Thymus (tissue), 14 donors: Measurements from ENCODE around the gene COG1. TPM values are rescaled to one million over a fixed set of nuclear protein-coding genes. Genes with fewer than 3 reads are reported as not detected.
A peak's percentile ranks its signal among the peaks of the same experiment; 100 is the strongest.
"Not testable (repeated sequence)": the region's sequence is repeated elsewhere in the genome, so short reads cannot be mapped to it uniquely, and the experiment has no call there.

Experiments used
- DNase-seq, 9 donors: peaks; one replicate each; pipeline ENCODE4 v3.0.0-alpha.2; 2013; ENCODE audit warnings: low spot score in 9 of 9, low read depth in 6 of 9, missing footprints in 1 of 9
- H3K27ac ChIP-seq, 2 donors: one replicate each; pipeline ENCODE4 v1.5.1; 2013; ENCODE audit warnings: control low read depth in 1 of 2, low read depth in 1 of 2, low read length in 1 of 2, mild to moderate bottlenecking in 1 of 2, moderate library complexity in 1 of 2
- H3K27me3 ChIP-seq, 2 donors: one replicate each; pipeline ENCODE4 v1.5.1; 2013; ENCODE audit warnings: low read length in 1 of 2; ENCODE audit not compliant: control insufficient read depth in 2 of 2, insufficient read depth in 1 of 2
- H3K36me3 ChIP-seq, 2 donors: one replicate each; pipeline ENCODE4 v1.5.1; 2013; ENCODE audit warnings: low read length in 1 of 2, mild to moderate bottlenecking in 1 of 2, moderate library complexity in 1 of 2; ENCODE audit not compliant: control insufficient read depth in 2 of 2, insufficient read depth in 2 of 2
- H3K4me1 ChIP-seq, 2 donors: one replicate each; pipeline ENCODE4 v1.5.1; 2013; ENCODE audit warnings: low read length in 2 of 2; ENCODE audit not compliant: control insufficient read depth in 2 of 2, insufficient read depth in 2 of 2
- H3K4me3 ChIP-seq, 2 donors: one replicate each; pipeline ENCODE4 v1.5.1; 2013; ENCODE audit warnings: low read length in 2 of 2, control low read depth in 1 of 2, mild to moderate bottlenecking in 1 of 2
- H3K9me3 ChIP-seq, 2 donors: one replicate each; pipeline ENCODE4 v1.5.1; 2013; ENCODE audit warnings: low read length in 1 of 2, mild to moderate bottlenecking in 1 of 2; ENCODE audit not compliant: control insufficient read depth in 2 of 2, insufficient read depth in 1 of 2
- WGBS: extraction: QIAGEN DNeasy Blood & Tissue Kit; methylation state at CpG from one replicate; pipeline ENCODE4 v1.1.7; 2013; 5-methylcytosine and 5-hydroxymethylcytosine counted together
- long read RNA-seq, 10 donors: transcript quantifications; one replicate each; lab custom pipeline, GENCODE V29; 2026
- polyA plus RNA-seq: library from polyadenylated mRNA; stranded (reverse); fragments of 200-250 nt; gene quantifications from one replicate; pipeline ENCODE4 v1.2.3, GENCODE V29; 2013
- total RNA-seq: library from RNA; stranded (reverse); fragments of 120-200 nt; gene quantifications from one replicate; pipeline ENCODE4 v1.2.4, GENCODE V29; 2013
- donor health status: healthy.

COG1 gene, protein sequence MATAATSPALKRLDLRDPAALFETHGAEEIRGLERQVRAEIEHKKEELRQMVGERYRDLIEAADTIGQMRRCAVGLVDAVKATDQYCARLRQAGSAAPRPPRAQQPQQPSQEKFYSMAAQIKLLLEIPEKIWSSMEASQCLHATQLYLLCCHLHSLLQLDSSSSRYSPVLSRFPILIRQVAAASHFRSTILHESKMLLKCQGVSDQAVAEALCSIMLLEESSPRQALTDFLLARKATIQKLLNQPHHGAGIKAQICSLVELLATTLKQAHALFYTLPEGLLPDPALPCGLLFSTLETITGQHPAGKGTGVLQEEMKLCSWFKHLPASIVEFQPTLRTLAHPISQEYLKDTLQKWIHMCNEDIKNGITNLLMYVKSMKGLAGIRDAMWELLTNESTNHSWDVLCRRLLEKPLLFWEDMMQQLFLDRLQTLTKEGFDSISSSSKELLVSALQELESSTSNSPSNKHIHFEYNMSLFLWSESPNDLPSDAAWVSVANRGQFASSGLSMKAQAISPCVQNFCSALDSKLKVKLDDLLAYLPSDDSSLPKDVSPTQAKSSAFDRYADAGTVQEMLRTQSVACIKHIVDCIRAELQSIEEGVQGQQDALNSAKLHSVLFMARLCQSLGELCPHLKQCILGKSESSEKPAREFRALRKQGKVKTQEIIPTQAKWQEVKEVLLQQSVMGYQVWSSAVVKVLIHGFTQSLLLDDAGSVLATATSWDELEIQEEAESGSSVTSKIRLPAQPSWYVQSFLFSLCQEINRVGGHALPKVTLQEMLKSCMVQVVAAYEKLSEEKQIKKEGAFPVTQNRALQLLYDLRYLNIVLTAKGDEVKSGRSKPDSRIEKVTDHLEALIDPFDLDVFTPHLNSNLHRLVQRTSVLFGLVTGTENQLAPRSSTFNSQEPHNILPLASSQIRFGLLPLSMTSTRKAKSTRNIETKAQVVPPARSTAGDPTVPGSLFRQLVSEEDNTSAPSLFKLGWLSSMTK
- total RNA-seq (14.3 TPM), polyA plus RNA-seq (15.7 TPM)
- long read RNA-seq, donor 1, result 0 reads
- long read RNA-seq, donor 2, result 0 reads
- long read RNA-seq, donor 3, partial matches to known transcripts, result 0 of 4 reads
- long read RNA-seq, donor 3, other reads (novel, unspliced or antisense), result 0 of 4 reads
- long read RNA-seq, donor 4, result 0 reads
- long read RNA-seq, donor 5, full-length matches to known transcripts, result 6 of 6 reads
- long read RNA-seq, donor 5, partial matches to known transcripts, result 0 of 6 reads
- long read RNA-seq, donor 5, other reads (novel, unspliced or antisense), result 0 of 6 reads
- long read RNA-seq, donor 6, transcript COG1-201 (14 exons, 3,079 nt), result major isoform, 5 of 6 reads
- long read RNA-seq, donor 6, partial matches to known transcripts, result 0 of 6 reads
- long read RNA-seq, donor 6, other reads (novel, unspliced or antisense), result 0 of 6 reads
- long read RNA-seq, donor 7, partial matches to known transcripts, result 0 of 41 reads
- long read RNA-seq, donor 7, other reads (novel, unspliced or antisense), result 39 of 41 reads
- long read RNA-seq, donor 8, partial matches to known transcripts, result 0 of 3 reads
- long read RNA-seq, donor 8, other reads (novel, unspliced or antisense), result 0 of 3 reads
- long read RNA-seq, donor 9, partial matches to known transcripts, result 0 of 2 reads
- long read RNA-seq, donor 9, other reads (novel, unspliced or antisense), result 0 of 2 reads
- long read RNA-seq, donor 10, result 0 reads

DNA sequence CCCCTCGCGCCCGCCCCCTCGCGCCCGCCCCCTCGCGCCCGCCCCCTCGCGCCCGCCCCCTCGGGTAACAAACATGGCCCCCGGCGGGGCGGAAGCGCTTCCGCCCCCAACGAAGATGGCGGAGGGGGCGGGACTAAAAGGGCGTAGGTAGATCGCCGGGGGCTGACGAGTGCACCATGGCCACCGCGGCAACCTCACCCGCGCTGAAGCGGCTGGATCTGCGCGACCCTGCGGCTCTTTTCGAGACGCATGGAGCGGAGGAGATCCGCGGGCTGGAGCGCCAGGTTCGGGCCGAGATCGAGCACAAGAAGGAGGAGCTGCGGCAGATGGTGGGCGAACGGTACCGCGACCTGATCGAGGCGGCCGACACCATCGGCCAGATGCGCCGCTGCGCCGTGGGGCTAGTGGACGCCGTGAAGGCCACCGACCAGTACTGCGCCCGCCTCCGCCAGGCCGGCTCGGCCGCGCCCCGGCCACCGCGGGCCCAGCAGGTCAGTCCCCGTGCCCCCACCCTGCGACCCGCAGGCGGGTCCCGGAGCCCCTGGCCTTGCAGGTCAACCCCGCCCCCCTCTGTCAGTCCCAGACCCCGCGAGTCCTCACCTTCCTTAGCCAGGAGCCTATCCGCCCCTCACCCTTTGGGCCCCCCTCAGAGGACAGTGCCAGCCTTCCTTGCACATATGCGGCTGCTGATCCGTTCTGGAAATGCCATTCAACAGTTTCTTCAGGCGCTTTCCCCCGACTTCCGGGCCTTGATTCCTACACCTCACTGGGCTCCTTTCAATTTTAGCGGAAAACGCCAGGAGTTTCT, at the start of gene COG1:
Gene COG1, plus strand, starts transcription at position 162 of the 808 bp plus-strand sequence. Its CDS starts 15 bp downstream, at position 177.
- under 1% methylated on average over 79 of the region's 84 CpGs for WGBS
- peaks cover 17 to 23% of the 10 kb centered on the region in 2 donors for H3K36me3 ChIP-seq
- peak in 8 of 9 donors; percentile 76 to 97 (median 88) for DNase-seq

DNA sequence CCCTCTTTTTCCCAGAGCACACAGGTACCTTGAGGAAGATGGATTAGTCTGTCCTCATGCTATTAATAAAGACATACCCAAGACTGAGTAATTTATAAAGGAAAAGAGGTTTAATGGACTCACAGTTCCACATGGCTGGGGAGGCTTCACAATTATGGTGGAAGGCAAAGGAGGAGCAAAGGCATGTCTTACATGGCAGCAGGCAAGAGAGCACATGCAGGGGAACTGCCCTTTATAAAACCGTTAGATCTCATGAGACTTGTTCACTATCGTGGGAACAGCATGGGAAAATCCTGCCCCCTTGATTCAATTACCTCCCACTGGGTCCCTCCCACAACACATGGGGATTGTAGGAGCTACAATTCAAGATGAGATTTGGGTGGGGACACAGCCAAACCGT, 48.6 kb upstream of the COG1 start:
- WGBS, result 96% methylated on average over 3 of the region's 3 CpGs
- H3K4me1 ChIP-seq, H3K27me3 ChIP-seq: not testable (repeated sequence)

More for the DNA sequence above, at the start of gene COG1:
- Histone ChIP-seq H3K4me1 (peaks cover 10 to 33% of the 10 kb centered on the region in 2 donors), H3K4me3 (peak within 1 kb of the TSS; percentile 72 to 88), H3K27ac (peak within 1 kb of the TSS; percentile 94 to 96), H3K9me3 (no peaks in the 10 kb centered on the region), H3K27me3 (no peaks in the 10 kb centered on the region)

DNA sequence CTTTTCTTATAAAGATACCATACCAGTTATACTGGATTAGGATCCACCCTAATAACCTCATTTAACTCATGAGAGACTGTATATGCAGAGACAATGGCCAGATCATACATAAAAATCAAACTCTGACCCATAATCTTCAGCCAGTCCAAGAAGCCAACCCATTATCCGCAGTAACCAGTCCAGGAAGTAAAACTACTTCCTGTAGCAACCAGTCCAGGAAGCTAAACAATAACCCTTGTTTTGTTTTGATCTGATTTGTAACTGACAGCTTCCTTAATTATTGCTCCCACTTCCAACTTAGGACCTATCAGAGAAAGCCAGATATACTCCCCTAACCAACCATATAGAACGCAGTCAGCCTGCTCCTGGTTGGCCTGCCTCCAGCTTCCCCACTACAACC, 47.2 kb upstream of the COG1 start:
- H3K4me3 ChIP-seq, result no peak overlapping the region
- H3K9me3 ChIP-seq, result peaks cover 0 to 2% of the 10 kb centered on the region in 2 donors
- no peak for DNase-seq
- WGBS, result 89% methylated on average over 2 of the region's 2 CpGs
- H3K36me3 ChIP-seq, result no peaks in the 10 kb centered on the region
- H3K27ac ChIP-seq, result no peak overlapping the region
- no peaks in the 10 kb centered on the region for H3K27me3 ChIP-seq
- peaks cover 3 to 6% of the 10 kb centered on the region in 2 donors for H3K4me1 ChIP-seq

More for the DNA sequence above, 48.6 kb upstream of the COG1 start:
- H3K27ac ChIP-seq, H3K9me3 ChIP-seq, H3K36me3 ChIP-seq, H3K4me3 ChIP-seq, DNase-seq: not testable (repeated sequence)

DNA sequence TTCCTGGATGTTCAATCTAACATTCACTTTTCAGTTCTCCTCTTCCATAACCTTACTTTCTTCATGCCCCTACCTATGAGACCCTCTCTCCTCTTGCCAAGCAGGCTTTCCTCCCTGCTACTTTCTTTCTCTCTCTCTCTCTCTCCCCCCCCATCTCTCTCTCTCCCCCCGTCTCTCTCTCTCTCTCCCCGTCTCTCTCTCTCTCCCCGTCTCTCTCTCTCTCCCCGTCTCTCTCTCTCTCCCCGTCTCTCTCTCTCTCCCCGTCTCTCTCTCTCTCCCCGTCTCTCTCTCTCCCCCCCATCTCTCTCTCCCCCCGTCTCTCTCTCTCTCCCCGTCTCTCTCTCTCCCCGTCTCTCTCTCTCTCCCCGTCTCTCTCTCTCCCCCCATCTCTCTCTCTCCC, 45.1 kb upstream of the COG1 start:
- 52% methylated on average over 11 of the region's 11 CpGs for WGBS
- not testable (repeated sequence) for H3K4me3 ChIP-seq, H3K36me3 ChIP-seq, H3K9me3 ChIP-seq, H3K27ac ChIP-seq, DNase-seq, H3K27me3 ChIP-seq, H3K4me1 ChIP-seq

DNA sequence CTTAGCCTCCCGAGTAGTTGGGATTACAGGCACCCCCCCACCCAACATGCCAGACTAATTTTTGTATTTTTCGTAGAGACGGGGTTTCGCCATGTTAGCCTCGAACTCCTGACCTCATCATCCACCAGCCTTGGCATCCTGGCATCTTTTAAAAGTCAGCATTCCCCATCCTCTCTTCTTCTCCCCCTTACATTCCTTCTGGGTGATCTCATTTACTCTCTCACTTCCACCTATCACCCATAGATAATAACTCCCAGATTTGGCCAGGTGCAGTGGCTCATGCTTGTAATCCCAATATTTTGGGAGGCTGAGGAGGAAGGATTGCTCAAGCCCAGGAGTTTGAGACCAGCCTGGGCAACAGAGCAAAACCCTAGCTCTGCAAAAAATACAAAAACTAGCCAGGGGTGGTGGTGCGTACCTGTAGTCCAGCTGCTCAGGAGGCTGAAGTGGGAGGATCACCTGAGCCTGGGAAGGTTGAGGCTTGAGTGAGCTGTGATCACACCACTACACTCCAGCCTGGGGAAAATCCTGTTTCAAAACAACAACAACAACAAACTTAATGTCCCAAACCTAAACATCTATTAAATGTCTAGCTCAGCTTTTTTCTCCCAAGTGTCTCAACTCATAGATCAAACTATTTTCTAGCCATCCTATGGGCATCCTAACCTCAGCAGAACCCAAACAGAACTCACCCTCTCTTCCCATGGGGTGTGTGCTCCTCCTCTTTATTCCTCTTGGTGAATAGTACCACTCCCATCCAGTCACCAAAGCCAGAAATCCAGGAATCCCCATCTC, 44.1 kb upstream of the COG1 start:
- H3K27ac ChIP-seq, result no peak overlapping the region
- H3K36me3 ChIP-seq, result no peaks in the 10 kb centered on the region
- H3K27me3 ChIP-seq, result no peaks in the 10 kb centered on the region
- peaks cover 0 to 2% of the 10 kb centered on the region in 2 donors for H3K9me3 ChIP-seq
- DNase-seq, result no peak
- H3K4me1 ChIP-seq, result no peaks in the 10 kb centered on the region
- 89% methylated on average over 6 of the region's 6 CpGs for WGBS
- H3K4me3 ChIP-seq, result no peak overlapping the region

DNA sequence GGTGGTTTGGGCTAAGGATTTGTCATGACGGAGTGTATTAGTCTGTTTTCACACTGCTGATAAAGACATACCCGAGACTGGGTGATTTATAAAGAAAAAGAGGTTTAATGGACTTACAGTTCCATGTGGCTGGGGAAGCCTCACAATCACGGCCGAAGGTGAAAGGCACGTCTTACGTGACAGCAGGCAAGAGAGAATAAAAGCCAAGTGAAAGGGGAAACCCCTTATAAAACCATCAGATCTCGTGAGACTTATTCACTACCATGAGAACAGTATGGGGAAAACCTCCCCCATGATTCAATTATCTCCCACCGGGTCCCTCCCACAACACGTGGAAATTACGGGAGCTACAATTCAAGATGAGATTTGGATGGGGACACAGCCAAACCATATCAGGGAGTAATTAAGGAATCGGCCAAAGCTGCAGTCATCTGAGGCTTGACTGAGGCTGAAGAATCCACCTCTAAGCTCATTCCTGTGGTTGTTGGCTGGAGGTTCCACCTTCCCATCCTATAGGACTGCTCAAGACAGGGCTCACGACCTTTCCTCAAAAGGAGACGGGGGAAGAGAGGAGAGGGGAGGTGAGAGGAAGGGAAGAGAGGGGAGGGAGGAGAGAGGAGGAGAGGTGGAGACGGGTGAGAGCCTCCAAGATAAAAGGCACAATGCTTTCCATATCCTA, 42.1 kb upstream of the COG1 start:
- H3K27me3 ChIP-seq, H3K36me3 ChIP-seq, H3K27ac ChIP-seq, H3K9me3 ChIP-seq, H3K4me3 ChIP-seq, H3K4me1 ChIP-seq, DNase-seq: not testable (repeated sequence)
- 86% methylated on average over 14 of the region's 14 CpGs for WGBS

DNA sequence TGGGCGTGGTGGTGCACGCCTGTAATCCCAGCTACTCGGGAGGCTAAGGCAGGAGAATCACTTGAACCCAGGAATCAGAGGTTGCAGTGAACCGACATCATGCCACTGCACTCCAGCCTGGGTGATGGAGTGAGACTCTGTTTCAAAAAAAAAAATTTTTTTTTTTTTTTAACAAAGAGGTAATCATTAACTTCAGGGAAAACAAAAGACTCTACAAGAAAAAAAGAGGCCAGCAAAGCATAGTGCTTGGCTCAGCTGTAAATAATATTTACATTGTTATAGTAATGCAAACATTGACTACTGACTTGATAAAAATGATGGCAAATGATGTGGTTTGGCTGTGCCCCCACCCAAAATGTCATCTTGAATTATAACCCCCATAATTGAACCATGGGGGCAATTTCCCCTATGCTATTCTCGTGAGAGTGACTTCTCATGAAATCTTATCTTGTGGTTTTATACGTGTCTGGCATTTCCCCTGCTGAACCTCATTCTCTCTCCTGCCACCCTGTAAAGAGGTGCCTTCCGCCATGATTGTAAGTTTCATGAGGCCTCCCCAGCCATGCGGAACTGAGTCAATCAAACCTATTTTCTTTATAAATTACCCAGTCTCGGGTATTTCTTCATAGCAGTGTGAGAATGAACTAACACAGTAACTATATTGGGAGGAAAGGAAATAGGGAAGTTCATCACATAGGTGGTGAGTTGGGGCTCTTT, 40.8 kb upstream of the COG1 start:
- no peaks in the 10 kb centered on the region for H3K9me3 ChIP-seq
- peaks cover 0 to 13% of the 10 kb centered on the region in 2 donors for H3K4me1 ChIP-seq
- no peak overlapping the region for H3K4me3 ChIP-seq
- DNase-seq, result no peak
- no peak overlapping the region for H3K27ac ChIP-seq
- H3K27me3 ChIP-seq, result peaks cover 3 to 4% of the 10 kb centered on the region in 2 donors
- no peaks in the 10 kb centered on the region for H3K36me3 ChIP-seq
- 61% methylated on average over 9 of the region's 9 CpGs for WGBS
